Lower leg skin (tissue), 4 donors: ENCODE data around the gene DDX47. TPM values are rescaled to one million over a fixed set of nuclear protein-coding genes. Genes with fewer than 3 reads are reported as not detected.

Experiments used
- DNase-seq, 2 donors: peaks; one replicate each; pipeline ENCODE4 v3.0.0-alpha.2; 2019; ENCODE audit warnings: low spot score in 2 of 2
- H3K4me3 ChIP-seq: fragments of 200-600 bp; sonication (generic); 2 replicates; pipeline ENCODE4 v1.5.1; 2017; ENCODE audit warnings: mild to moderate bottlenecking, low read depth; ENCODE audit not compliant: poor library complexity, severe bottlenecking
- CTCF ChIP-seq, 3 donors: fragments of 450-650 bp; IDR thresholded peaks; one replicate each; pipeline ENCODE4 v1.5.1; 2016; ENCODE audit warnings: antibody characterized with exemption in 3 of 3, mild to moderate bottlenecking in 3 of 3, moderate library complexity in 2 of 3
- POLR2A ChIP-seq, 2 donors: fragments of 450-650 bp; IDR thresholded peaks; one replicate each; pipeline ENCODE4 v1.6.1; 2016 to 2017; ENCODE audit warnings: antibody characterized with exemption in 2 of 2, mild to moderate bottlenecking in 1 of 2, moderate library complexity in 1 of 2
- WGBS, 2 donors: methylation state at CpG; one replicate each; pipeline ENCODE4 v1.1.5; 2018; 5-methylcytosine and 5-hydroxymethylcytosine counted together
- intact Hi-C: fragments of 100-400 bp; cut with DNase I; formaldehyde crosslinking; loops from one replicate; pipeline ENCODE4 v1.15.0; 2023; ENCODE audit warnings: low total_unique reads
- total RNA-seq, 4 donors: library from RNA; depleted of rRNA; stranded (reverse); fragments of >200 nt; gene quantifications; one replicate each; pipeline ENCODE4 v1.1.0, GENCODE V29; 2016

Gene DDX47
- total RNA-seq, 4 donors from 2014 or later, result 38.7 to 59.8 (median 55.4) TPM

- peak; percentile 61 to 93 for DNase-seq
Measured at GRCh38 chr12:12786706-12787601, 26.2 kb upstream of the DDX47 start.

DNA sequence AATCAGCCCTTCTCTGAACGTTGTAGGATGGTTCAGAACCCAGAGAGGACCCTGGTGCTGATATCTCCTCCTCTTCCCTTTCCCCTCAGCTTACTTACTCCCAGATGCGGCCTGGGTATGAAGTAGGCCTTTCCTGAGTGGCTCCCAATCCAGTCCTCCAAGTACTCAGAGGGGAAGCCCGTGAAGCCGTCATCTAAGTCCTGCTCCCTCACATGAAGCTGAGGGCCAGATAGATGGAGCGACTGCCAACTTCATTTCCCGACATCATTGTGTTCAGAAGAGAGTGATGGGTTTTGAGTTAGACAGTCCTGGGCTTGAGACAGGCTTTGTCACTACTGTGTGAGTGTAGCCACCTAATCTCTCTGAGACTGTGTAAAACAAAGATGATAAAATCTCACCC lies 25.0 kb upstream of the DDX47 start:
- H3K4me3 ChIP-seq, result no peak overlapping the region
- intact Hi-C loops, result no loop called here
- DNase-seq, result no peak
- 70 to 75% methylated on average over 6 of the region's 6 CpGs for WGBS, 2 donors
- no peak for TF ChIP-seq CTCF (IDR thresholded peaks at IDR 0.05)
- TF ChIP-seq POLR2A (IDR thresholded peaks at IDR 0.05), result no peak

More at GRCh38 chr12:12786706-12787601, 26.2 kb upstream of the DDX47 start:
- TF ChIP-seq CTCF (IDR thresholded peaks at IDR 0.05) (no peak), POLR2A (IDR thresholded peaks at IDR 0.05) (peak in 1 of 2 donors; percentile 24)
- H3K4me3 ChIP-seq, result peak overlapping the region; percentile 58
- 3% methylated on average over 27 to 53 of the region's 80 CpGs for WGBS, 2 donors
- intact Hi-C loops, result no loop called here

DNA sequence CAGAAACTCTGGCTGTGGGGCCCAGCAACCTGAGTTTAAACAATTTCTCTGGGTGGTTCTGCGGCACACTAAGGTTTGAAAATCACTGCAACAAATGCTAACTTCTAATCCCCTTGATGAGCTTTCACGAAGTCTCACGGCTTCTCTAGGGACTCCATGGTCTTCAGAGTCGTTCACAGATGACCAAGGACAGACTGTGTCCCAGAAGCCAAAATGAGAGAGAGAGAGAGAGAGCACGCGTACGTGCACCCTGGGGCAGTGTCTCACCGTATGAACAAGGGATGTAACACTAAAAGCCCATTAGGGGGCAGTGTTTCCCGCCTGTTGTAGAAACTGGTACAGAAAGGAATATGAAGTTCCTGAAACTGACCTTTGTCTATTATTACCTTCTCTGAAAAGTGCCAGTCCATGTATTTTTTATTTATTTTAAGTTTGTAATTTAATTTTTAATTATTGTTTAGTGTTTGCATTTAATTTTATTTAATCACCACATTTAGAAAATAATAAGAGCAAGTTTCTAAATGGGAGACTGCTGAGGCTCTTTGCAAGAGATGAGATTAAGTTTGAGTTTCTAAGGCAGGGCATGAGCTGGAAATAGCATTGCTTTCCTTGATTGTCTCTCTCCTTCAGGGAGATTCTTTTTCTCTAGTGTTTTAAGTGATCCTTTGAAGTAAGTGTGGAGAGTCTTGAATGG lies 24.3 kb upstream of the DDX47 start:
- DNase-seq, result peak in 1 of 2 donors; percentile 75
- H3K4me3 ChIP-seq, result no peak overlapping the region
- no peak for TF ChIP-seq POLR2A (IDR thresholded peaks at IDR 0.05)
- TF ChIP-seq CTCF (IDR thresholded peaks at IDR 0.05), result peak in 1 of 3 donors; percentile 34
- intact Hi-C loops, result no loop called here
- 7 to 9% methylated on average over 9 of the region's 9 CpGs for WGBS, 2 donors

DNA sequence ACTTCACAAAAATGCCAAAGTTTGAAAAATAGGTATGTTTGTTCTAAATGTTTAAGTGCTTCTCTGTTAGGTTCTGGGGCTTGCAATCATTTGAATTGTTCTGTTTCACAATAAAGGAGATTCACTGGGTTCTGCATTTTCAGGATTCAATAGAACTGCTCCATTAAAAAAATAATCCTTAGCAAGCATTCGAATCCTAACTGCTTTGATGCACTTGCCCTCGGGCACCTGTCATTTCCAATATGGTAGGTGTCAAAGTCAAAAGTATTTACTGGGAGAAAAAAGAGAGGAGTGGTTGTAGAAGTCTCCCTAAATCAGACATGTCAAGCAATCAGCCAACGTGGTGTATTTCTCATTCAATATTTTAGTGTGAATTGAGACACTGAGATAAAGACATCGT lies 22.2 kb upstream of the DDX47 start:
- peak in 1 of 2 donors; percentile 18 for DNase-seq
- intact Hi-C loops, result loop anchor here (10.0 kb wide), 1 partner anchor 424 kb away; no protein-coding TSS in a partner anchor
- 53 to 57% methylated on average over 4 of the region's 4 CpGs for WGBS, 2 donors
- no peak for TF ChIP-seq CTCF (IDR thresholded peaks at IDR 0.05)
- no peak overlapping the region for H3K4me3 ChIP-seq

DNA sequence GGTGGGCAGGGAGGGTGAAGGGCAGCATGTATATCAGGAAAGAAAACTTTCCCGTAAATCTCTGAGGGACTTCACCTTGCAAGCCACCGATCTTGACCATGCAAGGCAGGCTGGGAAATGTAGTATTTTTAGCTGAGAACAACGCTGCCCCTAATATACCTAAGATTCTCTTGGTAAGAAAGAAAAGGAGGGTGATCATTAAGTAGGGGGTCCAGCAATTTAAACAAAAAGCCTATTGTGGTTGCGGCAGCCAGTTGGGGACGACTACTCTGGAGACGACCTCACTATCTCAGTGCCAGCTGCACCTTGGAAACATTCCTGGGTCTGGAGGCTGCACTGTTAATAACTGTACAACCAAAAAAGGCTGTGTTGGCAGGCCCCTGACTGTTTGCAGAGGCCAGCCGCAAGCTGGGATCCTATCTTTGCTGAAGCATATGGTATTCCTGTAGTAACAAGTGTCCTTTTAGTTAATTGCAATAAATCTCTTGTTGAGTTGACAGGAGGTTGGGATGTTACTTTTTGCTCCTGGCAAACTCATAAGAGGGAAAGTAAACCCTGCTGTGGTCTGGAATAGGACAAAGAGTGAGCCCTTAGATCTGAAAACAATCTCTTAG lies 21.3 kb upstream of the DDX47 start:
- intact Hi-C loops, result loop anchor here (10.0 kb wide), 1 partner anchor 423 kb away; no protein-coding TSS in a partner anchor
- DNase-seq, result peak in 1 of 2 donors; percentile 78
- WGBS, 2 donors, result 19% methylated on average over 7 of the region's 7 CpGs

More for the DNA sequence above, 21.3 kb upstream of the DDX47 start:
- no peak for TF ChIP-seq POLR2A (IDR thresholded peaks at IDR 0.05)
- no peak for TF ChIP-seq CTCF (IDR thresholded peaks at IDR 0.05)
- H3K4me3 ChIP-seq, result no peak overlapping the region
